GM19099 (cell line): ENCODE measurements around the gene MYCBPAP.

Source experiments
- POLR2A ChIP-seq: IDR thresholded peaks from 3 replicates; pipeline ENCODE4 v1.6.1; 2011; ENCODE audit warnings: low read depth; ENCODE audit not compliant: insufficient read length; ENCODE audit errors: extremely low read depth

Gene MYCBPAP

DNA sequence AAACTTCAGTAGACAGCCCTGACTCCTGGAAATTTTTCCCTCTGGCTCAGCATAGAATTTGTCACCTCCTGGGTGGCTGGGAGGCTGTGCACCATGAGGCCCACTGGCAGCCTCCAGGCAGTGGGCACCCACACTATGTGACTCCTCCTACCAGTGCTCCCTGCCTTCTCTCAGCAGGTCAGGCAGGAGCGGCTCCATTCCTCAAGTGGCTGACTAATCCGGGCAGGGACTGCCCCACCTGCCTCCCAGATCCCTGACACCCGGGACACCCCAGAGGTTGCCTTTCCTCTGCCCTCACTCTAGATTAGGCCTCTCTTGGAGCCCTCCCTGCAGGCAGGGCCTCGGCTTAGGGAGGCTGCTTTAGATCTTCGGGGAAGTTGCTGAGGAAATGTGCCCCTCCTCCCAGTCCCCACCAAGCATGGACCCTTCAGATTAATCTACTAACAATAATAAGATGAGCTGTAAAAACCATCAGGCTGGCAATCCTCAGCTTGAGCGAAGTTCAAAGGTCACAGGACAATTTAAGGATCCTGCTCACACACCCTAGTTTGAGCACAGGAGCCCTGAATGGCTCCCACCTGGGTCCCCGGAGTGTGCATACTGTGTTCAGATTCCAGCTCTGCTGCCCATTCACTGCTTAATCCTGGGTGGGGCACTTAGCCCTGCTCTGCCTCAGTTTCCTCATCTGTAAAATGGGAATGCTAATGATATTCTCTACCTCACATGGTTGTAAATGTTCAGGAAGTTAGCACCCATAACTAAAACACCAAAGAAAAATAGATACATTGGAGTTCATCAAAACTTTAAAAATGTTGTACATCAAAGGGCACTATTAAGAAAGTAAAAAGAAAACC, 10.0 kb upstream of the MYCBPAP start:
- TF ChIP-seq POLR2A: no peak

DNA sequence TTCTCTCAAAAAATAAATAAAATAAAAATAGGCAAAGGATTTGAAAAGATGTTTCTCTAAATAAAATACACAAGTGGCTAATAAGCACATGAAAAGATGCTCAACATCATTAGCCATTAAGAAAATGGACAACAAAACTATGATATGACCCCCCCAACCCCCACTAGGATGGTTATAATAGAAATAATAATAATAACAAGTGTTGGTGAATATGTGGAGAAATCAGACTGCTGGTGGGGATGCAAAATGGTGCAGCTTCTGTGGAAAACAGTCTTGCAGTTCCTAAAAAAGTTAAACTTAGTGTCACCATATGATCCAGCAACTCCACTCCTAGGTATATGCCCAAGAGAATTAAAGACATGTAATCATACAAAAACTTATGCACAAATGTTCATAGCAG, 9.0 kb upstream of the MYCBPAP start:
- TF ChIP-seq POLR2A: no peak

DNA sequence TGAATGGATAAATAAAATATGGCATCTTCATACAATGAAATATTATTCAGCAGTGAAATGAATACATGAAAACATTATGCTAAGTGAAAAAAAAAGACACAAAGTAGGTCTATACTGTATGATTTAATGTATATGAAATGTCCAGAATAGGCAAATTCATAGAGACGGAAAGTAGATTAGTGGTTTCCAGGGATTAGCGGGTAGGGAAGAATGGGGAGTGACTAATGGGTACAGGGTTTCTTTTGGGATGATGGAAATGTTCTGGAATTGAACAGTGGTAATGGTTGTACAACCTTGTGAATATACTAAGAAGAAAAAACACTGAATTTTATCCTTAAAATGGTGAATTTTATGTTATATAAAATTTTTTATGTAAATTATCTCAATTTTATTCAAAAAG, 8.5 kb upstream of the MYCBPAP start:
- TF ChIP-seq POLR2A: no peak

DNA sequence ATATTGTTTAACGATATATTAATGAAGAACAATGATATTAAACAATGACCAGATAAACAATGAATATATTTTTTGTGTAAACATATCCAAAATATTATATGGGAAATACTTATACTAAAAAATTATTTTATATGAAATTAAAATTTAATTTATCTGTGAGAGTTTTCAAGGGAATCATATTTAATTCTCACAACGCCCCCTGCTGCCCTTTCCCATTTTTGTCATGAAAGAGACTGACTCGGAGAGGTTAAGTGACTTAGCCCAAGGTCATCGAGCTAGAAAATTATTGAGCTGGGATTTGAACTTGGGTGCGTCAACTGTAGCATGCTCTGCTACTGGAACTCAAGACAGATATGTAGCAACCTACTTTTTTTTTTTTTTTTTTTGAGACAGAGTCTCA, 7.2 kb upstream of the MYCBPAP start:
- TF ChIP-seq POLR2A: no peak

- no peak for TF ChIP-seq POLR2A
Observed at GRCh38 chr17:50502301-50502990, 5.8 kb upstream of the MYCBPAP start.

GRCh38 chr17:50505591-50506130, 2.6 kb upstream of the MYCBPAP start:
- TF ChIP-seq POLR2A: no peak

DNA sequence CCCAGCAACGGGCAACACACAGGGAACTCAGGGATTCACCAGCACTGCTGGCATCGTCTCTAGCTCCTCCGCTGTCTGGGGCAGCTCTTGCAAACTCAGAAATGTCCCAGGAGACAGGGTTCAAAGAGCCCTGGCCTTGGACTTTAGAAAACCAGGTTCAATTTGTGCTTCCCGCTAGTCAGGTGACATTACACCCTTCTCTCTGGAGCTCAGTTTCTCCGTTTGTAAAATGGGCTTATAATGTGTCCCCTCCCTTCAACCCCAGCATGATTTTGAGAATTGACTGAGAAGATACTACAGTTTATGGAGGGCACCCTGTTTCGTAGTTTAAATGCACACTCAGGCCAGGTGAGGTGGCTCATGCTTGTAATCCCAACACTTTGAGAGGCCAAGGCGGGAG, 1.9 kb upstream of the MYCBPAP start:
- no peak for TF ChIP-seq POLR2A

DNA sequence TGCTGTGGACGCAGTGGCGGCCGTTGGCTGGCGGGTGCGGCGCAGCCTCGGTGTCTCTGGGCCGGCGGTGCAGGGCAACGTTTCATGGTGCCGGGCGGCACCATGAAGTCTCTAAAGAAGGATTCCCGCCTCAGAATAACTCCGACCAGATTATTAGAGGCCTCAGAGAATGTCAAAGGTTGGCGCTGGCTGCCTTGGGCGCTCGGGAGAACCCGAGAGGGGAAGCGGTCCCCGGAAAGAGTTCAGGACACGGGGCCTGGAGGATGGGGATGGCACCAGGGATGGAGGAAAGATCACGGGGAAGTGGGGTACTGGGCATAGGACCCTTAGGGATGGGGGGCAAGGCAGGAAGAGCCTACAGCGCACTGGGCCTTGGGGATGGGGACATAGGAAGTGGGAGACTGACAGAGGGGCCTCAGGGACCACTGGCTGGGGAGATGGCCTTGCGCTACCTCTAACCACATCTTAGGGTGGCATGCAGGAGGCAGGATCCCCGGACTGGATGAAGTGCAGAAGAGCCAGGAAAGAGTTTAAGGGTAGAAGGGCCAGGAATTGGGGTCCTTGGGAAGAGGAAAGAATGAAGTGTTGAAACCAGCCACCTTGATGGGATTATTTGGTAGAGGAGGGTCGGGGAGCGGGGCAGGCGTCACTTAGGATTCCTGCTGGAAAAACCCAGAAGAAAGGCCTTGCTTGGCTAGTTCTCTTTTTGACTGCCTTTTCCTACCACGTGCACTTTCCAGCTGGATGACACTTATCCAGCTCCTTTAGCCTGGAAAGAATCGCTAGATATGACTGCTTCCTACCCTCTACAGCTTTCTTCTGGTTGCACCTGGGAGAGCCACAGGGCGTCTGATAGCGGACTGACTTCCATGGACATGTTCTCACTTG, 578 bp downstream of the MYCBPAP start:
- no peak for TF ChIP-seq POLR2A

DNA sequence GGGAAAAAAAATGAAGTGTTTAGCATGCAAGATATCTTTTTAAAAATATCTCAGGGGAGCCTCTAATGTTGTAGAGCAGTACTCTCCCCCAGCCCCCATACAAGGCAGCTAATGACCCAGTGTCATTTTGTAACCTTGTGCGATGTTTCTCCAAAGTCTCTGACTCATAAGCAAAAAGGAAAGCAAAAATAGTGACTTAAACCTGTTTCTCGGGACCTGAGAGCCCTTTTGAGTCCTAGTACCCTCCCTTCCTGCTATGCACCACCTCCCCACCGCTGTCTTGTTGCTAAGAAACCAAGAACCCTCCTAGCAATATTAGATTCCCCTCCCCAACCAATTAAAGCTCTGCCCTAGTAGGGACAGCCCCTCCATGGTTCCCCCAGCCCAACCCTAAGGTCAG, 2.8 kb downstream of the MYCBPAP start:
- TF ChIP-seq POLR2A: no peak

GRCh38 chr17:50513495-50513894, 5.3 kb downstream of the MYCBPAP start:
- no peak for TF ChIP-seq POLR2A

- TF ChIP-seq POLR2A: no peak
Observed at GRCh38 chr17:50514388-50514787, 6.1 kb downstream of the MYCBPAP start.

GRCh38 chr17:50514936-50515702, 6.9 kb downstream of the MYCBPAP start:
- TF ChIP-seq POLR2A: no peak

DNA sequence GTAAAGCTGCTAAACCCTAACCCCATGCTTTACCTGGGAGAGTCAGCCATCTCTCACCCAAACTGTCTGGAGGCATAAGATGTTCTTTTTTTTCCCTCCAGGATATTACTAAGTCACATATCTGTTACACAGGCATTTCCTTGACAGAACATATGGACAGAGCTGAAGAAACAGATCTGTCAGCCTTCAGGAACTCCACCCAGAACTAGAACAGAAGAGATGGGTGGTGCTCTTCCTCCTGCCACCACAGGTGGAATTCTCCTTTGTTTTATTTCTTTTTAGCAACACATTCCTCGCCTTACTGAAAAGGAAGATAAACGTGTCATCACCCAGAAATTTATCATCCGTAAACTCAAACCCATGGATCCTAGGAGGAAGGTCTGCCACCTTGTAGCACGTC, 8.8 kb downstream of the MYCBPAP start:
- no peak for TF ChIP-seq POLR2A

- no peak for TF ChIP-seq POLR2A
Observed at GRCh38 chr17:50517504-50518383, 9.5 kb downstream of the MYCBPAP start.

GRCh38 chr17:50518384-50519023, 10.3 kb downstream of the MYCBPAP start:
- TF ChIP-seq POLR2A: no peak
